T-helper 2 cell treated with Interferon-gamma antibody and Interleukin-4, amounts not matched to agents 5 μg/mL and 100 μg/mL, for 36 hours (primary cell): ENCODE measurements around the gene PHYKPL.
A peak's percentile ranks its signal among the peaks of the same experiment; 100 is the strongest.
"Not testable (repeated sequence)": the region's sequence is repeated elsewhere in the genome, so short reads cannot be mapped to it uniquely, and the experiment has no call there.

Experiments used
- DNase-seq: peaks from one replicate; pipeline ENCODE4 v3.0.0; 2021; ENCODE audit warnings: low spot score
- H3K27ac Mint-ChIP-seq: one replicate; pipeline ENCODE4 v1.8.0; 2021; ENCODE audit warnings: mild to moderate bottlenecking, mixed read lengths
- H3K27me3 Mint-ChIP-seq: one replicate; pipeline ENCODE4 v1.8.0; 2021; ENCODE audit warnings: low read depth, mixed read lengths
- H3K36me3 Mint-ChIP-seq: one replicate; pipeline ENCODE4 v1.8.0; 2021; ENCODE audit warnings: low read depth, mixed read lengths
- H3K4me1 Mint-ChIP-seq: one replicate; pipeline ENCODE4 v1.8.0; 2021; ENCODE audit warnings: low read depth, mixed read lengths
- H3K4me3 Mint-ChIP-seq: one replicate; pipeline ENCODE4 v1.8.0; 2022; ENCODE audit warnings: mild to moderate bottlenecking, moderate library complexity, mixed read lengths
- H3K9me3 Mint-ChIP-seq: one replicate; pipeline ENCODE4 v1.8.0; 2021; ENCODE audit warnings: mixed read lengths

PHYKPL gene

DNA sequence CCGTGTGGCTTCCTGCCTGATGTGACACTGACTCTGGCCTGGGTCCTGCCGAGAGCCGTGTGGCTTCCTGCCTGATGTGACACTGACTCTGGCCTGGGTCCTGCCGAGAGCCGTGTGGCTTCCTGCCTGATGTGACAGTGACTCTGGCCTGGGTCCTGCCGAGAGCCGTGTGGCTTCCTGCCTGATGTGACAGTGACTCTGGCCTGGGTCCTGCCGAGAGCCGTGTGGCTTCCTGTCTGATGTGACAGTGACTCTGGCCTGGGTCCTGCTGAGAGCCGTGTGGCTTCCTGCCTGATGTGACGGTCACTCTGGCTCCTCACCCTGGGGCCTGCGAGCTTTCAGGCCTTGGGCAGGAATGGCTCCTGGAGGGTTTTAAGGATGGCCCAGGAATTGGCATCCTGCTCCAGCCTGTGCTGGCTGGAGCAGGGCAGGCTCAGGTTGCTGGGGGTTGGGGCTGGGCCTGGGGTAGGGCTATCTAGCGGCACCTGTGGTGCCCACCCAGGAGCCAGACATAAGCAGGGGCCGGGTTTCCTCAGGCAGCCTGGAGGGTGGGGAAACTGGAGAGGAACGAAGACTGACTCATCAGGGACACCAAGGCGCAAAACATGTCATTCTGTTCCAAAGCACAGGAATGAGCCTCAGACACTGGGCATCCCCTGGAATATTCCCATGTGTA, 7.2 kb upstream of the PHYKPL start:
- H3K27ac Mint-ChIP-seq = peak overlapping the region; percentile 84
- H3K4me3 Mint-ChIP-seq = peak overlapping the region; percentile 63
- H3K27me3 Mint-ChIP-seq, H3K9me3 Mint-ChIP-seq, H3K36me3 Mint-ChIP-seq: not testable (repeated sequence)
- peaks cover 25% of the 10 kb centered on the region for H3K4me1 Mint-ChIP-seq
- DNase-seq = peak; percentile 17

- Mint-ChIP-seq H3K4me3 (peak overlapping the region; percentile 12), H3K9me3 (no peaks in the 10 kb centered on the region), H3K27me3 (no peaks in the 10 kb centered on the region), H3K27ac (peak overlapping the region; percentile 91), H3K36me3 (no peaks in the 10 kb centered on the region), H3K4me1 (peaks cover 26% of the 10 kb centered on the region)
- DNase-seq = no peak
These were observed 6.3 kb upstream of the PHYKPL start for GRCh38 chr5:178238711-178239592.

DNA sequence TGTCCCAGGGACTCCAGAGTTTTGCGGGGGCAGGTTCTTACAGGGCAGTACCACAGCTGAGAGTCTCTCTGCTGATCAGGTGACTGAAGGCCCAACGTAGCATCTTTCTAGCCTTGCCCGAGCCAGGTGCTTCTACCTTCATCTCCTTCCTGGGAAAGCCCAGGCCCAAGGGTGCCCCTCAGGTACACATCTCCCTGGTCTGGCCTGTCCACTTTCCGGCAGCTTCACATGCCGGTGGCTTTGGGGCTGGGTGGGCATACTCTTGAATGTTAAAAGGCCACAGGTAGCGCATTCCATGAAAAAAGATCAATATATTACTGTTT, 5.7 kb upstream of the PHYKPL start:
- Mint-ChIP-seq H3K4me3 (peak overlapping the region; percentile 45), H3K36me3 (no peaks in the 10 kb centered on the region), H3K27ac (peak overlapping the region; percentile 75), H3K4me1 (peaks cover 26% of the 10 kb centered on the region), H3K9me3 (no peaks in the 10 kb centered on the region), H3K27me3 (no peaks in the 10 kb centered on the region)
- DNase-seq = no peak

DNA sequence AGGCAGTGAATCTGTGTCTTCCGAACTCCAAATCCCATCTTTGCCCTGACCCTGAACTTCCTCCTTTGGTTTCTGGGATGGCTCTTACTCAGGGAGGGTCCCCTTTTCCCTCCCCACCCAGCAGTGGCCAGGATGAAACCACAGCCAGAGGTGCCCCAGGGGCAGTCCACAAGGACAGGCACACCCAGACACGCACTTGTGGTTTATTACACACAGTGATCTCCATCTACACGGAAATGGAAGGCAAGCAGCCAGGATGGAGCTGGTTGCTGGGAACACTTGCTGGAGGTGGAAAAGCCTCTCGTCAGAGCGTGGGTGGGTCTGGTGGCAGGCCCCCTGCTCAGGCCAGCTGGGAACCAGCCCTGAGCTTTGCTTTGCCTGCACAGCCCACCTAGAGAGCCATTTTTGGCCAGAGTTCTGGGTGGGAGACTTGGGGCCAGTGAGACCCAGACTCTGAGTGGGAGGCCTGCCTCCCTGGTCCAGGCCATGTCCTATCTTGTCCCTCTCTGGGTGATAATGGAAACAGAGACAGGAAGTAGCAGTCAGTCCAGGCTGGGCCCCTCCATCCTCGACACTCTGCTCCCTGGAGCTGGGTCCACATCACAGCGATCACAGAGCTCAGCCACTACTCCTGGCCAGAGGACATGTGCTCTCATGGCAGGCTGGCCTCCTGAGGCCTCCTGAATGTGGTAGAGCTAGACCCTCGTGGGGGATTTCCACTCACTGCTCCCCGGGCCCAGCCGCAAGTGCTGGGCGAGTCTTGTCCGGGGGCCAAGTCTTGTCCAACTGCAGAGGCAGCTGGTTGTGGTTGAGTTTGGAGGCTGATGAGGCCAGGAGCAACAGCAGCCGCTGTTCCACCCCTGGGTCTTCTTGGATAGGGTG, 5.1 kb upstream of the PHYKPL start:
- Mint-ChIP-seq H3K27ac (peak overlapping the region; percentile 75), H3K9me3 (no peaks in the 10 kb centered on the region)

GRCh38 chr5:178236679-178237078, 4.1 kb upstream of the PHYKPL start:
- no peak overlapping the region for H3K27ac Mint-ChIP-seq
- H3K36me3 Mint-ChIP-seq = peaks cover 3% of the 10 kb centered on the region
- DNase-seq = no peak
- no peaks in the 10 kb centered on the region for H3K9me3 Mint-ChIP-seq
- peaks cover 23% of the 10 kb centered on the region for H3K4me1 Mint-ChIP-seq
- no peaks in the 10 kb centered on the region for H3K27me3 Mint-ChIP-seq
- H3K4me3 Mint-ChIP-seq = no peak overlapping the region

More for the DNA sequence above, 5.1 kb upstream of the PHYKPL start:
- Mint-ChIP-seq H3K4me1 (peaks cover 26% of the 10 kb centered on the region), H3K27me3 (no peaks in the 10 kb centered on the region), H3K36me3 (no peaks in the 10 kb centered on the region), H3K4me3 (peak overlapping the region; percentile 15)
- DNase-seq = no peak

DNA sequence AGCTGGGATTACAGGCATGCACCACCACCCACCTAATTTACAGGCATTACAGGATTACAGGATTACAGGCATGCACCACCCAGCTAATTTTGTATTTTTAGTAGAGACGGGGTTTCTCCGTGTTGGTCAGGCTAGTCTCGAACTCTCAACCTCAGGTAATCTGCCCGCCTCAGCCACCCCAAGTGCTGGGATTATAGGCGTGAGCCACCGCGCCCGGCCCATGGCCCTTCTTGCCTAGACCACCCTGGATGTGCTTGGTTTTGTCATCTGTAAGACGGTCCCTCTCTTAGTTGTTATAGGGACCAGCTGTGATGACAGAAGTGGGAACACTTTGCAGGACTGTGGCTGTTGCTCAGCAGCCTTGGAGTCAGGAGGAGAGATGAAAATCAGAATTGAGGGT, 3.5 kb upstream of the PHYKPL start:
- DNase-seq = no peak
- H3K27me3 Mint-ChIP-seq = no peaks in the 10 kb centered on the region
- H3K4me1 Mint-ChIP-seq = peaks cover 27% of the 10 kb centered on the region
- no peaks in the 10 kb centered on the region for H3K9me3 Mint-ChIP-seq
- H3K27ac Mint-ChIP-seq = no peak overlapping the region
- no peak overlapping the region for H3K4me3 Mint-ChIP-seq
- H3K36me3 Mint-ChIP-seq = peaks cover 9% of the 10 kb centered on the region

DNA sequence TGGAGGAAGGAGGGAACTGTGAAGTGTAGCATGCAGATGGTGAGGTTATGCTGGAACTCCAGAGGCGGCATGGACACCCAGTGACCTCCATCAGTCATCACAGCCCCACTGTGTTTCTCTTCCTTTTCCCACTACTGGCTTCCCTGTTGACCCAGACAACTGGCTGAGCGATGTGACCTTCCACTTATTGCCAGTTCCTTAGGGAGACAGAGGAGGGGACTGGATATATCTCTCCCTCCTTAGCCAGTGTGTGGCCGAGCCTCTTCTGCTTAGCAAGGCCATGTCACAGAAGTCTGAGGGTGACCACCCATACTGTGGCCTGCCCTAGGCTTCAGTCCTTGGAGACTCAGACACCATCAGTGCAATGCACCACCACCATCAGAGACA, 3.0 kb upstream of the PHYKPL start:
- Mint-ChIP-seq H3K4me1 (peaks cover 27% of the 10 kb centered on the region), H3K27me3 (no peaks in the 10 kb centered on the region), H3K27ac (no peak overlapping the region), H3K36me3 (peaks cover 14% of the 10 kb centered on the region), H3K4me3 (no peak overlapping the region), H3K9me3 (no peaks in the 10 kb centered on the region)
- no peak for DNase-seq

DNA sequence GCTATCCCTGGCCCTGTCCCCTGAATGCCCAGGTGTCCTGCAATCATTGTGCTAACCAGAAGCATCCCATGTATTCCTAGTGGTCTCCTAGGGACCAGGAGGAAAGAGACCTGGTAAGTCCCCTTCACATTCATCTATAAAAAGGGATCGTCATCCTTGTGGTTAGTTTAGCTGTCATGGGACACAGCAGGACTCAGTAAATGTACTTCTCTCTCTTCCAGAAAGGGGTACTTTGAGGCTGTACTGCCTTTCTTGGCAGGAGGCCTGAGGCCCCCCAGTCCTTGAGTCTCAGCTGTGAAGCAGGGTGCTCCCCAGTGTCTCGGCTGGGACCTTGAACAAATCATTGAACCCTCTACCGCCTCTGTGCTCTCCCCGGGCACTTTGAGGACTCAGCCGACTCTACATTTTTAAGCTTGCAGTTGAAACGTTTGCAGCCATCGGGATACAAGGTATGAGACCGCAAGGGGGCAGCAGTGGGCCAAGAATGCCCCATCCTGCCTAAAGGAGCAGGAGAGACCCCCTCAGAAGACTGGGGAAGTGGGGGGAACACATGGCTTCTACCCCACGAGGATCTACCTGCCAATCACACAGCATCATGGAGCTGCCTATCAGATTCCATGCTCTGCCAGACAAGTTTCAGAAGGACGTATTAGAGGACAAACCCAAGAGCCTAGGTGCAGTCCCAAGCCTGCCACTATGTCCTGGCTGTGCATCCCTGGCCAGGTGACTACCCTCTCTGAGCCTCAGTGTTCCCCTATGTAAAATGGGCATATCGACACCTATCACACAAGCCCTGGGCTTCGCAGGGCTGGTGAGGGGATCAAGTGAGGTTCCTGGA, 2.4 kb upstream of the PHYKPL start:
- H3K4me1 Mint-ChIP-seq = peaks cover 25% of the 10 kb centered on the region
- peak overlapping the region; percentile 47 for H3K27ac Mint-ChIP-seq

DNA sequence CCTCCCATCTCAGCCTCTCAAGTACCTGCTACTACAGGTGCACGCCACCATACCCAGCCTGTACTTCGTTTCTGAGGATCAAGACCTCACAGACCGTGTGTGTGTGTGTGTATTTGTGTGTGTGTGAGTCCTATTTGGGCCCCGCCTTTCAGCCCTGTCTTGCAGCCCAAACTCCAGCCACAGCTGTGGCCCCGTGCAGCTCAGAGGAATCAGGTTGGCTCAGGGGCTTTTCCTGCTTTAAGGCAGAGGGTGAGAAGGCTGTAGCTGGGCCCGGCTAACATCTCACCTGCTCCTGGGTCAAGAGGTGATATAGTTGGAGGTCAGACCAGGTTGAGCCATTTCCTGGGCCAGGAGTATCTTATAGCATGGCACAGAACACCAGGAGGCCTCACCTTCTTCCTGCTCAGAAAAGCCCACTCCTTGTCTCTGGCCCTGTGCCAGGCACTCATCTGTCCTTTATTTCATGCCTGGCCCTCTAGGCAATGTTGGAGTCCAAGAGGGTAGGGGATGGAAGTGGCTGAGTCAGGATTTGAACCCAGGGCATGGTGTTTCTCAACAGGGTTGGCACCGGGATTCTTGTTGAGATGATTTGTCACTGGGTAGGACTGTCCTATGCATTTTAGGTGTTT, 1.6 kb upstream of the PHYKPL start:
- Mint-ChIP-seq H3K9me3 (no peaks in the 10 kb centered on the region), H3K4me3 (peak overlapping the region; percentile 38), H3K4me1 (peaks cover 22% of the 10 kb centered on the region), H3K27me3 (no peaks in the 10 kb centered on the region), H3K27ac (peak overlapping the region; percentile 63), H3K36me3 (peaks cover 27% of the 10 kb centered on the region)
- no peak for DNase-seq

More for the DNA sequence above, 2.4 kb upstream of the PHYKPL start:
- H3K4me3 Mint-ChIP-seq = peak overlapping the region; percentile 17
- H3K9me3 Mint-ChIP-seq = no peaks in the 10 kb centered on the region
- peaks cover 20% of the 10 kb centered on the region for H3K36me3 Mint-ChIP-seq
- peak; percentile 63 for DNase-seq
- H3K27me3 Mint-ChIP-seq = no peaks in the 10 kb centered on the region

GRCh38 chr5:178232920-178233429, 373 bp upstream of the PHYKPL start:
- Mint-ChIP-seq H3K4me1 (peaks cover 22% of the 10 kb centered on the region), H3K36me3 (peaks cover 35% of the 10 kb centered on the region), H3K4me3 (peak overlapping the region; percentile 70), H3K27me3 (no peaks in the 10 kb centered on the region), H3K9me3 (no peaks in the 10 kb centered on the region), H3K27ac (peak overlapping the region; percentile 80)
- no peak for DNase-seq

GRCh38 chr5:178231539-178232123, 971 bp downstream of the PHYKPL start:
- no peak for DNase-seq
- Mint-ChIP-seq H3K27ac (peak overlapping the region; percentile 71), H3K9me3 (no peaks in the 10 kb centered on the region), H3K4me1 (peaks cover 27% of the 10 kb centered on the region), H3K27me3 (no peaks in the 10 kb centered on the region), H3K36me3 (peaks cover 49% of the 10 kb centered on the region), H3K4me3 (peak overlapping the region; percentile 89)

- DNase-seq = no peak
- Mint-ChIP-seq H3K27ac (peak overlapping the region; percentile 55), H3K27me3 (no peaks in the 10 kb centered on the region), H3K9me3 (no peaks in the 10 kb centered on the region), H3K4me3 (peak overlapping the region; percentile 89), H3K4me1 (peaks cover 27% of the 10 kb centered on the region), H3K36me3 (peaks cover 52% of the 10 kb centered on the region)
These were observed 1.6 kb downstream of the PHYKPL start for GRCh38 chr5:178230879-178231538.
